HG03565 (cell line): ENCODE results near the gene OTUB1.
"Not testable (repeated sequence)": the region's sequence is repeated elsewhere in the genome, so short reads cannot be mapped to it uniquely, and the experiment has no call there.

Experiments
- ATAC-seq: cut with Tn5 transposase; IDR thresholded peaks from one replicate; pipeline ENCODE4 v1.9.1; 2021; ENCODE audit warnings: mild to moderate bottlenecking, moderate library complexity; ENCODE audit not compliant: unreplicated experiment

Gene OTUB1

DNA sequence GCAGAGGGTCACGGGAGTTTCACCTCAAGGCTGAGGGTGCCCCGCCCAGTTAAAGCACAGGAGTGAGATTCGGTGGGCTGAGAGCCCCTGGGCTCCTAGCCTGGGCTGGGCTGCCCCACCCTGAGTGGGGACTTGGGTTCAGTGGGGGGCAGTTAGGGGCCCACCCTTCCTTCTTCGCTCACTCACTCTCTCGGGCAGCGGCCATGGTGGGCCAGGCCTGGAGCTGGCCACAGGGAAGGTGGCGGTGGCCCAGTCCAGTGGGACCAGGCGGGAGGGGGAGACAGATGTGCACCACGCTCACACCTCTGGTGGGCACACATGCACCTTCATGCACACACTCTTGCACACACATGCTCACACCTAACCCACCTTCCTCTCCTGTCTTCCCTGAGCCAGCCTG lies 55.6 kb downstream of the OTUB1 start:
- ATAC-seq: no peak

DNA sequence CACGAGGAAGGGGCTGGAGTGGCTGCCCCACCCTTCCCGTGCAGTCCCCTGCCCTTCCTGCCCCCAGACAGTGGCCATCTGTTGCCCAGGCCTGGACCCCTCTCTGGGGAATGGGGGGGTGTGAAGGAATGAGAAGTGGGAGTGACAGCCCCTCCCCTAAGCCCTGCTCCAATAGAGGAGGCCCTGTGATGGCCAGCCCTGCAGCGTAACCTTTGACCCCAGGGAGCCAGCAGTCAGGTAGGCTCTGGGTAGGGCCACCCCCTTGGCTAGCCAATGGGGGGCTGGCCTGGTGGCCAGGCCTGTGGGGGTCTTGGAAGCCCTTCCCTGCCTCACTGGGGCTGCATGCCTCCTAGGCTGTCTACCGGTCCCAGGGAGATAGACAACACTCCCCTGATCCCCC lies 56.1 kb downstream of the OTUB1 start:
- ATAC-seq: no peak

- ATAC-seq: no peak
Observed at GRCh38 chr11:64043545-64043944, 57.3 kb downstream of the OTUB1 start.

DNA sequence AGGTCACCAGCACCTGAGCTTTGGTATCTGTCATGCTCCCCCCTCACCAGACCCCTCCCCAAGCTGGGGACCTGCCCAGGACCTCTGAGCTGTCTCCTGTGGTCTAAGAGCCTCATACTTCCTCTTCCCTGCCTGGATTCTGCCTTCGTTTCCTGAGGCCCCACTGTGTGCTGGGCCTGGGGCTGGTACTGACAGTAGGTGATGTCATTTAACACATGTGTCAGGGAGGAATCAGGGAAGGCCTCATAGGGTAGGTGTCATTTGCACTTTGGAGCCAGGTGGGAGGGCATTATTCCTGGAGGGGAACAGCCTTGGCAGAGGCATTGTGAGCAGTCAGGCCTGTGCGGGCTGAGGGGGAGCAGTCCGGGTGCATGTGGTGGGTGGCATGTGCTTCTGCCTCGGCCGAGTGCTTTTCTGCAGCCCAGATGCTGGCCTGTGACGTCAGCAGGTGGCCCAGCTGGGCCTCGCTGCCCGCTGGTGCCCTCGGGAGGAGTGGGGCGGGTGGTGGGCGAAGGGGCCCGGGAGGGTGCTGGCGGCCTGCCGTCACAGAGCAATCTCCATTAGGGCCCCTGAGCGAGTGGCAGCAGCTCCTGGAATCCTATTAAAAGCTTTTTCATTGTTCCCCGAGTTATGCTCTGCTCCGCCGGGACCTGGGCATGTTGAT lies 58.6 kb downstream of the OTUB1 start:
- ATAC-seq: no peak

DNA sequence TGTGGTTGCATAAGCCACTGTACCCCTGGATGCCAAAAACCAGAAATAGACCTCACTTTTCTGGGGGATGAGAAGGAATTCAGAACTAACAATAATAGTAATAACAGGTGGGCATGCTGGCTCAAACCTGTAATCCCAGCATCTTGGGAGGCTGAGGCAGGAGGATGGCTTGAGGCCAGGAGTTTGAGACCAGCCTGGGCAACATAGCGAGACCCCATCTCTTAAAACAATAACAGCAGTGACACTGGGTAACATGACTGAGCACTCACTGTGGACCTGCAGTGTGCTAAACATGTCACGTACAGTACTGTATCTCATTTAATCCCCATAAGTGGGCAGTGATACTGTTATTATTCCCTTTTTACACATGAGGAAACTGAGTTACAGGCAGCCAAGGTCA lies 59.5 kb downstream of the OTUB1 start:
- ATAC-seq: no peak

GRCh38 chr11:64047373-64047772 lies 61.1 kb downstream of the OTUB1 start:
- not testable (repeated sequence) for ATAC-seq
